T-helper 1 cell treated with Interleukin-12 subunit alpha and Interleukin-12 subunit beta and Interleukin-4 antibody, amounts not matched to agents 30 μg/mL and 1 μg/mL, for 36 hours (primary cell): ENCODE results near the gene INSL6.
A peak's percentile ranks its signal among the peaks of the same experiment; 100 is the strongest.
"Not testable (repeated sequence)": the region's sequence is repeated elsewhere in the genome, so short reads cannot be mapped to it uniquely, and the experiment has no call there.

Experiments used
- H3K27ac Mint-ChIP-seq: one replicate; pipeline ENCODE4 v1.8.0; 2021; ENCODE audit warnings: mild to moderate bottlenecking, mixed read lengths
- H3K27me3 Mint-ChIP-seq: one replicate; pipeline ENCODE4 v1.8.0; 2021; ENCODE audit warnings: low read depth, mixed read lengths
- H3K36me3 Mint-ChIP-seq: one replicate; pipeline ENCODE4 v1.8.0; 2021; ENCODE audit warnings: low read depth, mixed read lengths
- H3K4me1 Mint-ChIP-seq: one replicate; pipeline ENCODE4 v1.8.0; 2021; ENCODE audit warnings: low read depth, mixed read lengths
- H3K4me3 Mint-ChIP-seq: one replicate; pipeline ENCODE4 v1.8.0; 2021; ENCODE audit warnings: mild to moderate bottlenecking, moderate library complexity, mixed read lengths
- H3K9me3 Mint-ChIP-seq: one replicate; pipeline ENCODE4 v1.8.0; 2021; ENCODE audit warnings: mixed read lengths

INSL6 gene, protein sequence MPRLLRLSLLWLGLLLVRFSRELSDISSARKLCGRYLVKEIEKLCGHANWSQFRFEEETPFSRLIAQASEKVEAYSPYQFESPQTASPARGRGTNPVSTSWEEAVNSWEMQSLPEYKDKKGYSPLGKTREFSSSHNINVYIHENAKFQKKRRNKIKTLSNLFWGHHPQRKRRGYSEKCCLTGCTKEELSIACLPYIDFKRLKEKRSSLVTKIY

DNA sequence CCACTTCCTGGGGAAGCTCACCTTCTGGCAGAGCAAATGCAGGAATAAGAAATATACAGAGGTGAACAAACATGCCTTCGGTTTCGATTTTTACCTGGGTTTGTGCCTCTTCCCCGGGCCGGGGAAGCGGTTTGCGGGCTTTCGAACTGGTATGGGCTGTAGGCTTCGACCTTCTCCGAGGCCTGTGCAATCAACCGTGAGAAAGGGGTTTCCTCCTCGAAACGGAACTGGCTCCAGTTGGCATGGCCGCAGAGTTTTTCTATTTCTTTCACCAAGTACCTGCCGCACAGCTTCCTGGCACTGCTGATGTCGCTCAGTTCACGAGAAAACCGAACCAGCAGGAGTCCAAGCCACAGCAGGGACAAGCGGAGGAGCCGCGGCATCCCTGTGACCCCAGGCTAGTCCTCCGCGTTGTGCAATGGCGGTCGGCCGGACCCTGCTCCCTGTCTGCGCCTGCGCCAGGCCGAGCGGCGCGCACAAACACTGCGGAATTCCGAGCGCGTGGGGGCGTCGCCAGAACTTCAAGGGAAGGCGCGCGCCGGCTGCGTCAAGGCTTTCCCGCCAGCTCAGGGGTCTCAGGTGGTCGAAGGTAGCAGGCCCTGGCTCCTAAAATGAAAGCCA, at the start of gene INSL6:
Gene INSL6 (minus strand): TSS at position 420 of the 621 bp plus-strand sequence. CDS start 37 bp downstream, at position 383.
- H3K4me1 Mint-ChIP-seq, result peaks cover 13% of the 10 kb centered on the region
- H3K4me3 Mint-ChIP-seq, result no peak within 1 kb of the TSS
- H3K27ac Mint-ChIP-seq, result no peak within 1 kb of the TSS
- no peaks in the 10 kb centered on the region for H3K27me3 Mint-ChIP-seq
- H3K9me3 Mint-ChIP-seq, result no peaks in the 10 kb centered on the region
- no peaks in the 10 kb centered on the region for H3K36me3 Mint-ChIP-seq

DNA sequence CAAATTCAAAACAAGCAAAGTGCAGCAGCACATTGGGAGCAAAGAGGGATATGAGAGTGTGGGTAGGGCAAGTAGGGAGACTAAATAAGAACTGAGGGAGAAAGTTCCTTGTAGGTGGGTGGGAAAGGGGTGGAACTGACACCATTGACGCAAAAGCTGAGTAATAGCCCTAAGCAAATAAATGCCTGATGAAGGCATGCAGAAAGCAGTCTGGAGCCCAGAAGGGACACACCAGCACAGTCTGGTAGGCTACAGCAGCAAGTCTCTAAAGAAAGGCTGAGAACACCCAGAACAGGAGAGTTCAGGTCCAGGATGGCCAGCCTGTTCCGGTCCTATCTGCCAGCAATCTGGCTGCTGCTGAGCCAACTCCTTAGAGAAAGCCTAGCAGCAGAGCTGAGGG, 45.8 kb upstream of the INSL6 start, which contains the start of gene INSL4:
Gene INSL4 (plus strand): TSS at position 208 of the 400 bp plus-strand sequence. CDS start 105 bp downstream, at position 313.
- H3K27me3 Mint-ChIP-seq, result peaks cover 20% of the 10 kb centered on the region
- H3K9me3 Mint-ChIP-seq, result no peaks in the 10 kb centered on the region
- H3K36me3 Mint-ChIP-seq, result no peaks in the 10 kb centered on the region
- H3K27ac Mint-ChIP-seq, result no peak within 1 kb of the TSS
- H3K4me3 Mint-ChIP-seq, result no peak within 1 kb of the TSS
- no peaks in the 10 kb centered on the region for H3K4me1 Mint-ChIP-seq

DNA sequence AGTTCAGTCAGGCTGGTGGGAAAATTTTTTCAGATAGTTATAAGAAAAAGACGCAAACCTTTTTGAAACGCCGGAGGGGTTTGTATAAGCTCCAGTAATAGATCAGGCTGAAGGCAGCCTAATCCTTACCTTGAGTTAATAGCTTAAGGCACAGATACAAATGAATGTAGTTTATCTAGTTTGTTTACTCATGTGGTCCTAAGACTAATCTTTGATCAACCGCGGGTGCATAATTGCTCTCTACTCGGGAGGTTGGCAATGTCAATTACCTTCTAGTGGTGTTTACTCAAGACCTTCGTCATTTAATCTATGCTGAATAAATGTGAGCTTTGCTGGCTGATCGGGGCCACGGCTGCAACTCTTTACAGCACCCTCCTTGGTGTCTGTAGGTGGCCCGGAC, 45.1 kb upstream of the INSL6 start:
- Mint-ChIP-seq H3K4me3 (no peak overlapping the region), H3K4me1 (no peaks in the 10 kb centered on the region), H3K27ac (no peak overlapping the region), H3K27me3 (peaks cover 27% of the 10 kb centered on the region), H3K36me3 (no peaks in the 10 kb centered on the region), H3K9me3 (no peaks in the 10 kb centered on the region)

DNA sequence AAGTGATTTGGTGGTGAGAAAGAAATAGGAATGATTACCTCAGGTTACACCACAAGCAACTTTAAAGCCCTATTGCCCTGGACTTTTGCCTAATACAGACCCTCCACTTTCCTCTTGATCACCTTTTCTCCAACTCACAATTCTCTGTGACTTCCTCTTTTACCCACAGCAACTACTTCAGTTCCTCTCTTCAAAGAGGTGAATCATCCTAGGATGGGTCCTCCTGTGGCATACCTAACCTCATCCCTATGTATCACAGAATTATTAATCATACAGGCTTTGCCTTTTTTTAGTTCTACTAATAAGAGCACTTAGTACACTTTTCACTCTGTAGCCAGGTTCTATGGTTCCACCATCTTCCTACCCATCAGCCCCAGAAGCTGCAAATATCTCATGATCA, 19.6 kb upstream of the INSL6 start:
- no peak overlapping the region for H3K27ac Mint-ChIP-seq
- no peak overlapping the region for H3K4me3 Mint-ChIP-seq
- peaks cover 4% of the 10 kb centered on the region for H3K27me3 Mint-ChIP-seq
- peaks cover 7% of the 10 kb centered on the region for H3K4me1 Mint-ChIP-seq
- peaks cover 4% of the 10 kb centered on the region for H3K36me3 Mint-ChIP-seq
- H3K9me3 Mint-ChIP-seq, result peaks cover 13% of the 10 kb centered on the region

- no peaks in the 10 kb centered on the region for H3K4me1 Mint-ChIP-seq
- no peaks in the 10 kb centered on the region for H3K36me3 Mint-ChIP-seq
- no peak overlapping the region for H3K27ac Mint-ChIP-seq
- peaks cover 17% of the 10 kb centered on the region for H3K27me3 Mint-ChIP-seq
- H3K9me3 Mint-ChIP-seq, result no peaks in the 10 kb centered on the region
- no peak overlapping the region for H3K4me3 Mint-ChIP-seq
These were observed 10.0 kb upstream of the INSL6 start for GRCh38 chr9:5195463-5195862.

DNA sequence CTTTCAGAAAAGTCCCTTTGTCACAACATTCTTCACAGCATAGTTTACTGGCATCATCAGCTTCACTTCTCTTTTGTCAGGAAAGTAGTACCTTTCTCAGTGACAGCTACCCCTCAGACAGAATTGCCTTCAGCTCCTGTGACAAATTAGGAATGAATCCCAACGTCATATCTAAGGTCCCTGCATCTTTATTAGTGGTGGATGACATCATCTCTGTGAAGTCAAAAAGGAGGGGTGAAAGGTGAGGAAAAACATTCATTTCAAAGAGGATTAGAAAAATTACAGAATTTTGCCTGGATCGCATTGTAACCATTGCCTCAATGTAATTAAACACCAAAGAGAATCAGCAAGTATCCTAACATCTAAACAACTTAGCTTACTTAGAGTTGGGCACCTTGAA, 7.9 kb upstream of the INSL6 start:
- Mint-ChIP-seq H3K27me3 (peaks cover 17% of the 10 kb centered on the region), H3K27ac (no peak overlapping the region), H3K36me3 (no peaks in the 10 kb centered on the region), H3K4me1 (no peaks in the 10 kb centered on the region), H3K9me3 (no peaks in the 10 kb centered on the region), H3K4me3 (no peak overlapping the region)

DNA sequence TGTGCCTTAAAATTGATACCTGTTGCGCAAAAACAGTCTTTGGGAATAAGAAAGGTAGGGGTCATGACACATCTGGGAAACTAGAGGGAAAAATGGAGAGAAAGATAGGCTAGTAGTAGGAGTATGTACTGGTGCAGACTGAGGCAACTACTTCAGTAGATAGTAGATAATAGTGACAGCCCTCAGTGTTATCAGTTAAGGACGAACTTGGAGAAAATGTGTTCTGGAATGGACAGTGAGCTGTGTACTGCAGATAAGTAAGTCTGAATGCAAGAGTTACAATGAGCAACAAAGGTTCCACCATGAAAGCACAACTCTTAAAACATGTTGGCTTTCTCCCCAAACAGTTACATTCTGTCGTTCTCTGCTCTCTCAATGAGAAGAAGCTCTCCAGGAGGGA, 6.5 kb upstream of the INSL6 start:
- Mint-ChIP-seq H3K36me3 (no peaks in the 10 kb centered on the region), H3K4me3 (no peak overlapping the region), H3K27ac (no peak overlapping the region), H3K4me1 (peaks cover 2% of the 10 kb centered on the region), H3K27me3 (peaks cover 11% of the 10 kb centered on the region), H3K9me3 (no peaks in the 10 kb centered on the region)

GRCh38 chr9:5188060-5188984, 2.9 kb upstream of the INSL6 start:
- Mint-ChIP-seq H3K4me1 (peaks cover 11% of the 10 kb centered on the region), H3K9me3 (no peaks in the 10 kb centered on the region), H3K36me3 (no peaks in the 10 kb centered on the region), H3K4me3 (no peak overlapping the region), H3K27me3 (no peaks in the 10 kb centered on the region), H3K27ac (no peak overlapping the region)

- Mint-ChIP-seq H3K27me3 (no peaks in the 10 kb centered on the region), H3K4me1 (peaks cover 13% of the 10 kb centered on the region), H3K9me3 (no peaks in the 10 kb centered on the region), H3K27ac (peak overlapping the region; percentile 26), H3K4me3 (no peak overlapping the region), H3K36me3 (no peaks in the 10 kb centered on the region)
These were observed 1.2 kb upstream of the INSL6 start for GRCh38 chr9:5186416-5187169.

DNA sequence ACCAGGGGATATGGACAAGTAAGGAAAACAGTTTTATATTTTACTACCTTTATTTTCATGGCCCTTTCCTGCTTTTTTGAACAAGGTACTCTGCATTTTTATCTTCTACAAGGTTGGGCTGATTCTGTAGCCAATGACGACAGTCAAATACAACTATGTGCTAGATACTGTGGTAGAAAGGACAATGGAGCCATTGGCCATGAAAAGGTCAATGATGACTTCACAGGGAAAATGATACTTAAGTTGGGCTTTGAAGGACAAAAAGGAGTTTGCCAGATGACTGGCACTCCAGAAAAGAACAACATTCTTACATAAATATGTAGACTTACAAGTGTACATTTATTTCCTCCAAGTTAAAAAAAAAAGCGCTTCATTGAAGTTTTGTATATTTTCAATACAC, 663 bp downstream of the INSL6 start:
- Mint-ChIP-seq H3K27me3 (no peaks in the 10 kb centered on the region), H3K27ac (no peak overlapping the region), H3K4me1 (peaks cover 13% of the 10 kb centered on the region), H3K36me3 (no peaks in the 10 kb centered on the region), H3K9me3 (peaks cover under 1% of the 10 kb centered on the region), H3K4me3 (no peak overlapping the region)

DNA sequence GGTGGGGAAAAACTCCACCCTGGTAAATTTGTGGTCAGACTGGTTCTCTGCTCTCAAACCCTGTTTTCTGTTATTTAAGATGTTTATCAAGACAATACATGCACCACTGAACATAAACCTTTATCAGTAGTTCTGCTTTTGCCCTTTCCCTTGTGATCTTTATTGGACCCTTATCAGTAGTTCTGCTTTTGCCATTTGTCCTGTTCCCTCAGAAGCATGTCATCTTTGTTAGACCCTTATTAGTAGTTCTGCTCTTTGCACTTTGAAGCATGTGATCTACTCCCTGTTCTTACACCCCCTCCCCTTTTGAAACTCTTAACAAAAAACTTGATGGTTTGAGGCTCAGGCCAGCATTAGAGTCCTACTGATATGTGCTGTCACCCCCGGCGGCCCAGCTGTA, 4.8 kb downstream of the INSL6 start:
- H3K9me3 Mint-ChIP-seq, result peaks cover 11% of the 10 kb centered on the region
- H3K27me3 Mint-ChIP-seq, H3K36me3 Mint-ChIP-seq, H3K4me3 Mint-ChIP-seq, H3K27ac Mint-ChIP-seq, H3K4me1 Mint-ChIP-seq: not testable (repeated sequence)

DNA sequence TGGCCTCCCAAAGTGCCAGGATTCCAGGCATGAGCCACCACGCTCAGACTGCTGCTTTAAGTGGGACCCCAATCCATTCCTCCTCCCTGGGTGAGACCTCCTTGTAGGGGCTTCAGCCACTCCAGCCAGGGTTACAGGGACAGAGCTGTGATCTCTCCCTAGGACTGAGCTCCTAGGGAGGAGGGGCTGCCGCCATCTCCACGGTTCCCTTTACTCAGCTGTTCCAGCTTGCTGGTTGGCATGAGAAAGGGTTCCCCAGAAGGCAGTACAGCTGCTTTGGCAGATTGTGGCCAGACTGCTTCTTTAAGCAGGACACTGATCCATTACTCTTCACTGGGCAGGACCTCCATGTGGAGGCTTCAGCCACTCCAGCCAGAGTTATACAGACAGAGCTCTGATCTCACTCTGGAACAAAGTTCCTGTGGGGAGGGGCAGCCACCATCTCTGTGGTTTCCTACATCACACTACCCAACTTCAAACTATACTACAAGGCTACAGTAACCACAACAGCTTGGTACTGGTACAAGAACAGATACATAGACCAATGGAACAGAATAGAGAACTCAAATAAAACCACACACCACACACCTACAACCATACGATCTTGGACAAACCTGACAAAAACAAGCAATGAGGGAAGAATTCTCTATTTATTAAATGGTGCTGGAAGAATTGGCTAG, 7.2 kb downstream of the INSL6 start:
- peak overlapping the region; percentile 3 for H3K27ac Mint-ChIP-seq

DNA sequence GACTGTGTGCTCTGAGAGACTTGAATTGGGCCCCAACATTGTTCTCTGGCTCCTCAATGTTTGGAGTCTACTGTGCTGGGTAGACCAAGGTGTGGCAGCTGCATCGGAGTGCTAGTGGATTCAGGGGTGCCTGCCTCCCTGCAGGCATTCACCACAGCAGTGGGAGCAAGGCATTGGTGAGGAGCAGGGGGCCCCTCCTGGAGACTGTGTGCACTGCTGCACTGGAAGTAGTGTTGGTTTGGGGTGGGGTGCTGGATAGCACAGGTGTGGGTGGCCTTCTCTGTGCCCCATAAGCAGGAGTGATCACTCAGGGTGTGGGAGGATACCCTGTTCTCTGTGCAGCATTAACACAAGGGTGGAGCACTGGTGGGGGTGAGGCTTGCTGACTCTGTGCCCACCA, 39.2 kb downstream of the INSL6 start:
- peaks cover 75% of the 10 kb centered on the region for H3K36me3 Mint-ChIP-seq
- peaks cover 8% of the 10 kb centered on the region for H3K4me1 Mint-ChIP-seq
- peaks cover 35% of the 10 kb centered on the region for H3K9me3 Mint-ChIP-seq
- H3K4me3 Mint-ChIP-seq, result no peak overlapping the region
- no peaks in the 10 kb centered on the region for H3K27me3 Mint-ChIP-seq
- H3K27ac Mint-ChIP-seq, result no peak overlapping the region

More for the DNA sequence above, 7.2 kb downstream of the INSL6 start:
- Mint-ChIP-seq H3K4me3 (no peak overlapping the region), H3K4me1 (peaks cover 6% of the 10 kb centered on the region), H3K9me3 (peaks cover 21% of the 10 kb centered on the region), H3K27me3 (no peaks in the 10 kb centered on the region), H3K36me3 (peaks cover 5% of the 10 kb centered on the region)

DNA sequence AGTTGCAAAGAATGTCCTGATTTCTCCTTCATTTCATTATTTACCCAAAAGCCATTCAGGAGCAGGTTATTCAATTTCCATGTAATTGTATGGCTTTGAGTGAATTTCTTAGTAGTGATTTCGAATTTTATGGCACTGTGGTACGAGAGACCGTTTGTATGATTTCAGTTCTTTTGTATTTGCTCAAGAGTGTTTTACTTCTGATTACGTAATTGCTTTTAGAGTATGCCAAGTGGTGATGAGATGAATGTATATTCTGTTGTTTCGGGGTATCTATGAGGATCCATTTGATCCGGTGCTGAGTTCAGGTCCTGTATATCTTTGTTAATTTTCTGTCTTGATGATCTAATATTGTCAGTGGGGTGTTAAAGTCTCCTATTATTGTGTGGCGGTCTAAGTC, 41.2 kb downstream of the INSL6 start:
- Mint-ChIP-seq H3K36me3 (peaks cover 67% of the 10 kb centered on the region), H3K27ac (no peak overlapping the region), H3K27me3 (no peaks in the 10 kb centered on the region), H3K4me1 (peaks cover 8% of the 10 kb centered on the region), H3K4me3 (no peak overlapping the region), H3K9me3 (peaks cover 17% of the 10 kb centered on the region)
